ENCODE data around the gene NKD2. TPM values are rescaled to one million over a fixed set of nuclear protein-coding genes. Genes with fewer than 3 reads are reported as not detected.
"Not testable (repeated sequence)": the region's sequence is repeated elsewhere in the genome, so short reads cannot be mapped to it uniquely, and the experiment has no call there.

The NKD2 gene
- polyA plus RNA-seq, 1 donor (not counting 4 experiments of a cell fraction or from before 2014, with no cell fraction given), result not detected

DNA sequence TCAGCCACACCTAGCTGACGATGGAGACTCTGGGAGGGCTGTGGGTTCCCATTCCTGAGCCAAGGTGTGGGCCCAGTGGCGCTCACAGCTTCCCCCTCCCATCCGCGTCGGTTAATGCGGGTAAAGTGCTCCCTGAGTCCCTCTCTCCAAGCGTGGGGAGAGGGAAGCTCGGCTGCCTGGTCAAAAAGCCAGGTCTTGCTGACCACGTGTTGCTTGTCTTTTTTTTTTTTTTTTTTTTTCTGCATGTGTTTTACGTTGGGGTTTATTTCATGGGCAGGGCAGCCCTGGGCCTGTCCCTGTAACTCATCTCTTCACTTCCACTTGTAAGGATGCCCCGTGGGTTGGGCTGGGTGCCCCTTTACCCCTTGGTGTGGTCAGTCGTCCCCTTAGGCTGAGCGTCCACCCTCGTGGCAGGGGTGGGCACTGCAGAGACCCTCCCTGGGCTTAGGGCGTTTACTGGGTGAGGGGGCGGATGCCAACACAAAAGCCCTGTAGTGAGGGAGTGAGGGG lies 11.9 kb downstream of the NKD2 start:
- dilution Hi-C loops (cut with MboI; ENCODE audit: extremely low pct_ligation_motif_present, low sequenced_read_pairs), result no loop called here
- FAIRE-seq (no peak), DNase-seq (ENCODE audit: low read depth, low spot score) (no peak)
- no peak overlapping the region for H3K27ac ChIP-seq (ENCODE audit: control insufficient read depth, insufficient read depth, low read length)
- H3K9me1 ChIP-seq (ENCODE audit: control insufficient read depth, extremely low read depth, insufficient read depth, low read length), result no peaks in the 10 kb centered on the region
- H2AFZ ChIP-seq (ENCODE audit: control insufficient read depth, low read length), result no peak overlapping the region
- no peak overlapping the region for H3K9ac ChIP-seq (ENCODE audit: control insufficient read depth, extremely low read depth, insufficient read depth, low read length)
- no peaks in the 10 kb centered on the region for H3K9me3 ChIP-seq (ENCODE audit: control insufficient read depth, low read depth, low read length)
- no peaks in the 10 kb centered on the region for H3K4me1 ChIP-seq (ENCODE audit: control insufficient read depth, extremely low read depth, insufficient read depth, low read length)
- no peaks in the 10 kb centered on the region for H3K36me3 ChIP-seq (ENCODE audit: control insufficient read depth in 2 of 2, extremely low read depth in 1 of 2, insufficient read depth in 2 of 2, low read length in 2 of 2)
- TF ChIP-seq, protein P1, sequence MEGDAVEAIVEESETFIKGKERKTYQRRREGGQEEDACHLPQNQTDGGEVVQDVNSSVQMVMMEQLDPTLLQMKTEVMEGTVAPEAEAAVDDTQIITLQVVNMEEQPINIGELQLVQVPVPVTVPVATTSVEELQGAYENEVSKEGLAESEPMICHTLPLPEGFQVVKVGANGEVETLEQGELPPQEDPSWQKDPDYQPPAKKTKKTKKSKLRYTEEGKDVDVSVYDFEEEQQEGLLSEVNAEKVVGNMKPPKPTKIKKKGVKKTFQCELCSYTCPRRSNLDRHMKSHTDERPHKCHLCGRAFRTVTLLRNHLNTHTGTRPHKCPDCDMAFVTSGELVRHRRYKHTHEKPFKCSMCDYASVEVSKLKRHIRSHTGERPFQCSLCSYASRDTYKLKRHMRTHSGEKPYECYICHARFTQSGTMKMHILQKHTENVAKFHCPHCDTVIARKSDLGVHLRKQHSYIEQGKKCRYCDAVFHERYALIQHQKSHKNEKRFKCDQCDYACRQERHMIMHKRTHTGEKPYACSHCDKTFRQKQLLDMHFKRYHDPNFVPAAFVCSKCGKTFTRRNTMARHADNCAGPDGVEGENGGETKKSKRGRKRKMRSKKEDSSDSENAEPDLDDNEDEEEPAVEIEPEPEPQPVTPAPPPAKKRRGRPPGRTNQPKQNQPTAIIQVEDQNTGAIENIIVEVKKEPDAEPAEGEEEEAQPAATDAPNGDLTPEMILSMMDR (optimal IDR thresholded peaks at IDR 0.05 in 1 of 3, IDR thresholded peaks at IDR 0.05 in 1 of 3, conservative IDR thresholded peaks at IDR 0.05 in 1 of 3; ENCODE audit: extremely low read depth in 1 of 3, insufficient read depth in 2 of 3, low read length in 3 of 3), result no peak
- H3K79me2 ChIP-seq (ENCODE audit: control insufficient read depth, insufficient read depth, low read length), result no peaks in the 10 kb centered on the region
- peaks cover 17% of the 10 kb centered on the region for H3K27me3 ChIP-seq (ENCODE audit: control insufficient read depth, extremely low read depth, insufficient read depth, low read length)
- H3K4me2 ChIP-seq (ENCODE audit: control insufficient read depth, extremely low read depth, insufficient read depth, low read depth, low read length), result no peak overlapping the region
- no peak overlapping the region for H3K4me3 ChIP-seq (ENCODE audit: control insufficient read depth in 2 of 3, extremely low read depth in 1 of 3, insufficient read depth in 2 of 3, low read depth in 1 of 3, low read length in 3 of 3)
- H4K20me1 ChIP-seq (ENCODE audit: control insufficient read depth, extremely low read depth, insufficient read depth, low read length), result no peaks in the 10 kb centered on the region

DNA sequence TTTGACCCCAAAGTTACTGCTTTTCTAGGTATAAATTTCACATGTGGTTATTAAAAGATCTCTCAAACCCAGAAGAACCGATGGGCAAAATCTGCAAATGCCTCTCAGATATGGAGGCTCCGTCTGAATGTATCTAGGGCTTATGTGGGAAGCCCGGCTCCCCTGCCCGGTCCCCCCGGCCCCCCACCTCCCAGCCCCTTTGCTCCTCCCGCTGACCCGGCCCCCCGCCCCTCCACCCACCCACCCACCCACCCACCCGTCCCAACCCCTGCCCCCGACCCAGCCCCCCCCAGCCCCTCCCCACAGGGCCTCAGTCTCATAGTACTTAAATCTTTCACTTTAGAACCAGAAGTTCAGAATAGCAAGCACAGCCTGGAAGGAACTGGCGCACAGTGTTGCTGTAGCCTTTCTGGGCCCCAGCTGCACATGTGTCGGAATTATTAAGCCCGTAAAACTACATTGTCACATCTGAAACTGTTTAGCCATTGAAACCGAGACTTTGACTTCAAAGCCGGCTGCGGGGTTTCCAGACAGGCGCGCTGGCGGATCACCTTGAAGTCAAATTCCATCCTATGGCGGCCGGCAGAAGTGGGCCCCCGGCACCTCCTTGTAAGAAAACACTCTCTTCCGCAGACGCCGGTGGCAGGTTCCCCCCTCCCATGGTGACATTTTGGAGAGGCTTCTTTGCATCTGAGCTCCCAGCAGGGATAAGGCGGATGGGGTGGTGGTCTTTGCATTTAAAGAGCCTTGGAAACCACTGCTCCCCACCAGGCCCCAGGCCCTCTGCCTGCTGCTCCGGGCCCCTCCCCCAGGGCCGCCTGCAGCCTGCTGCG lies 12.8 kb downstream of the NKD2 start:
- Histone ChIP-seq H3K4me3 (ENCODE audit: control insufficient read depth in 2 of 3, extremely low read depth in 1 of 3, insufficient read depth in 2 of 3, low read depth in 1 of 3, low read length in 3 of 3) (no peak overlapping the region), H3K4me1 (ENCODE audit: control insufficient read depth, extremely low read depth, insufficient read depth, low read length) (no peaks in the 10 kb centered on the region), H3K9me3 (ENCODE audit: control insufficient read depth, low read depth, low read length) (no peaks in the 10 kb centered on the region), H3K9me1 (ENCODE audit: control insufficient read depth, extremely low read depth, insufficient read depth, low read length) (no peaks in the 10 kb centered on the region), H3K36me3 (ENCODE audit: control insufficient read depth in 2 of 2, extremely low read depth in 1 of 2, insufficient read depth in 2 of 2, low read length in 2 of 2) (no peaks in the 10 kb centered on the region), H3K27me3 (ENCODE audit: control insufficient read depth, extremely low read depth, insufficient read depth, low read length) (peaks cover 8% of the 10 kb centered on the region), H3K4me2 (ENCODE audit: control insufficient read depth, extremely low read depth, insufficient read depth, low read depth, low read length) (no peak overlapping the region), H3K79me2 (ENCODE audit: control insufficient read depth, insufficient read depth, low read length) (no peaks in the 10 kb centered on the region), H3K27ac (ENCODE audit: control insufficient read depth, insufficient read depth, low read length) (no peak overlapping the region), H4K20me1 (ENCODE audit: control insufficient read depth, extremely low read depth, insufficient read depth, low read length) (no peaks in the 10 kb centered on the region), H3K9ac (ENCODE audit: control insufficient read depth, extremely low read depth, insufficient read depth, low read length) (no peak overlapping the region), H2AFZ (ENCODE audit: control insufficient read depth, low read length) (no peak overlapping the region)
- TF ChIP-seq EZH2 (IDR thresholded peaks at IDR 0.05; ENCODE audit: low read length), result no peak
- TF ChIP-seq, protein P1 (optimal IDR thresholded peaks at IDR 0.05 in 1 of 3, IDR thresholded peaks at IDR 0.05 in 1 of 3, conservative IDR thresholded peaks at IDR 0.05 in 1 of 3; ENCODE audit: extremely low read depth in 1 of 3, insufficient read depth in 2 of 3, low read length in 3 of 3), result no peak
- DNase-seq (ENCODE audit: low read depth, low spot score) (no peak), FAIRE-seq (no peak)
- dilution Hi-C loops (cut with MboI; ENCODE audit: extremely low pct_ligation_motif_present, low sequenced_read_pairs), result no loop called here

DNA sequence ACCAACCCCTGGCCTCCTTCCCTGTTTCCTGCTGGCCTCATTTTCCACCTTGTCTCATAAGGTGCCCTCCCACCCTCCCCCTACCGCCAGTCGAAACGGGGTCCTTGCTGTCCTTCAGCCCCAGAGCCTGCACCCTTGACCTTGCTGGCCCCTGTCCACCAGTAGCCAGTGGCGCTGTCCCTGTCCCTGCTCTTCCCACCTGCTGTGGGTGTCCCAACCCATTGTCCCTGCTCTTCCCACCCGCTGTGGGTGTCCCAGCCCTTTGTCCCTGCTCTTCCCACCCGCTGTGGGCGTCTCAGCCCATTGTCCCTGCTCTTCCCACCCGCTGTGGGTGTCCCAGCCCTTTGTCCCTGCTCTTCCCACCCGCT lies 13.4 kb downstream of the NKD2 start:
- dilution Hi-C loops (cut with MboI; ENCODE audit: extremely low pct_ligation_motif_present, low sequenced_read_pairs); H3K4me1 ChIP-seq (ENCODE audit: control insufficient read depth, extremely low read depth, insufficient read depth, low read length); H3K27ac ChIP-seq (ENCODE audit: control insufficient read depth, insufficient read depth, low read length); H4K20me1 ChIP-seq (ENCODE audit: control insufficient read depth, extremely low read depth, insufficient read depth, low read length); H3K79me2 ChIP-seq (ENCODE audit: control insufficient read depth, insufficient read depth, low read length); DNase-seq (ENCODE audit: low read depth, low spot score); FAIRE-seq; H3K4me3 ChIP-seq (ENCODE audit: control insufficient read depth in 2 of 3, extremely low read depth in 1 of 3, insufficient read depth in 2 of 3, low read depth in 1 of 3, low read length in 3 of 3); H3K9ac ChIP-seq (ENCODE audit: control insufficient read depth, extremely low read depth, insufficient read depth, low read length); H3K27me3 ChIP-seq (ENCODE audit: control insufficient read depth, extremely low read depth, insufficient read depth, low read length); H3K4me2 ChIP-seq (ENCODE audit: control insufficient read depth, extremely low read depth, insufficient read depth, low read depth, low read length); H3K9me3 ChIP-seq (ENCODE audit: control insufficient read depth, low read depth, low read length); H2AFZ ChIP-seq (ENCODE audit: control insufficient read depth, low read length); H3K36me3 ChIP-seq (ENCODE audit: control insufficient read depth in 2 of 2, extremely low read depth in 1 of 2, insufficient read depth in 2 of 2, low read length in 2 of 2); H3K9me1 ChIP-seq (ENCODE audit: control insufficient read depth, extremely low read depth, insufficient read depth, low read length): not testable (repeated sequence)
